T-helper 1 cell treated with Interleukin-12 subunit alpha and Interleukin-12 subunit beta and Interleukin-4 antibody, amounts not matched to agents 30 ng/mL and 1 ng/mL, for 36 hours (primary cell): ENCODE measurements around the gene NUDT3. TPM values are rescaled to one million over a fixed set of nuclear protein-coding genes. Genes with fewer than 3 reads are reported as not detected.
"Not testable (repeated sequence)": the region's sequence is repeated elsewhere in the genome, so short reads cannot be mapped to it uniquely, and the experiment has no call there.

ENCODE experiments used
- intact Hi-C: fragments of 100-400 bp; cut with micrococcal nuclease; formaldehyde crosslinking; loops from one replicate; pipeline ENCODE4 v1.15.1; 2024
- total RNA-seq: library from RNA; stranded (reverse); gene quantifications from 2 replicates; pipeline ENCODE4 v1.2.3, GENCODE V29; 2022

The NUDT3 gene
- total RNA-seq, 1 donor from 2014 or later = 14.1 TPM

- intact Hi-C loops = loop anchor here (2.0 to 5.0 kb wide), 2 partner anchors 263 to 399 kb away; partner anchors contain the start of gene BLTP3A
Observed at GRCh38 chr6:34393191-34393965, 909 bp upstream of the NUDT3 start.

- intact Hi-C loops = loop anchor here (1.0 to 5.0 kb wide), 10 partner anchors 33 to 400 kb away; partner anchors contain the start of genes BLTP3A, HMGA1, SMIM29 and SNRPC
Observed at GRCh38 chr6:34391786-34392496, 528 bp downstream of the NUDT3 start.

DNA sequence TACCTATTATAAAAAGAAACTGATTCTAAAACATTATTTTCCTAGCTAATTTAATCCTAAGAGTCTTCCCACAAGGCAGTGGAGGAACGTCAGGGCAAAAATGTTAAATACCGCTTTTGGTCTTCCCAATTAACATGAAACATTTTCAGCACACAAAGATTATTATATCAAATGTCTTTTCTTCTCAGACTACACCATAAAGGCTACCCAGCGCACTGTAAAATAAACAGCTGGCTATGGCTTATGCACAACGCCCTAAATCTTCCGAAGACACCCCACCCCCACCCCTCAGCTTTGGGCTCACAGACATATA lies 1.0 kb downstream of the NUDT3 start:
- intact Hi-C loops = loop anchor here (5.0 kb wide), 1 partner anchor 401 kb away; the partner anchor contains the start of gene BLTP3A

- intact Hi-C loops = loop anchor here (5.0 kb wide), 1 partner anchor 401 kb away; the partner anchor contains the start of gene BLTP3A
Observed at GRCh38 chr6:34390531-34391472, 1.7 kb downstream of the NUDT3 start.

- intact Hi-C loops = no loop called here
Observed at GRCh38 chr6:34389034-34389433, 3.4 kb downstream of the NUDT3 start.

GRCh38 chr6:34388421-34388820 lies 4.0 kb downstream of the NUDT3 start:
- intact Hi-C loops = no loop called here

DNA sequence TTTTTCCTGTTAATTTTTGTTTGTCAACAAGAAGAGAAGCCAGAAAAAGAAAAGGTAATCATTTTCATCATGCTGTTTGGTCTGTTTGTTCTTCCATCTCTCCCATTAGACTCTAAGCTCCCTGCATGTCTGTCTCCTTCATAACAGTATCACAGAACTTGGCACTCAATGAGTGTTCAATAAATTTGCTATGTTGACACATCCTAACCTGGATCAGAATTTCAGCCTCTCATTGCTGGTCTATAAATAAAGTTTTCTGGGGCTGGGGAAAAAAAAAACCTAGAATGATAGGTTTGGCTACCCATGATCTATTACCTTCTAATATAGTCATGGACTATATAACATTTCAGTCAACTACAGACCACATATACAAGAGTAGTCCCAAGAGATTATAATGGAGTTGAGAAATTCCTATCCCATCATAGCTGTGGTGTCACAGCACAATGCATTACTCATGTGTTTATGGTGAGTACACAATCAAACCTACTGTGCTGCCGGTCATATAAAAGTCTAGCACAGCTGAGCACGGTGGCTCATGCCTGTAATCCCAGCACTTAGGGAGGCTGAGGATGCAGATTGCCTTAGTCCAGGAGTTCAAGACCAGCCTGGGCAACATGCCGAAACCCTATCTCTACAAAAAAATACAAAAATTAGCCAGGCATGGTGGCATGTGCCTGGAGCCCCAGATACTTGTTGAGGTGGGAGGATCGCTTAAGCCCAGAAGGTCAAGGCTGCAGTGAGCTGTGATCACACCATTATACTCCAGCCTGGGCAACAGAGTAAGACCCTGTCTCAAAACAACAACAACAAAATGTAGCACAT lies 5.9 kb downstream of the NUDT3 start:
- intact Hi-C loops = no loop called here

DNA sequence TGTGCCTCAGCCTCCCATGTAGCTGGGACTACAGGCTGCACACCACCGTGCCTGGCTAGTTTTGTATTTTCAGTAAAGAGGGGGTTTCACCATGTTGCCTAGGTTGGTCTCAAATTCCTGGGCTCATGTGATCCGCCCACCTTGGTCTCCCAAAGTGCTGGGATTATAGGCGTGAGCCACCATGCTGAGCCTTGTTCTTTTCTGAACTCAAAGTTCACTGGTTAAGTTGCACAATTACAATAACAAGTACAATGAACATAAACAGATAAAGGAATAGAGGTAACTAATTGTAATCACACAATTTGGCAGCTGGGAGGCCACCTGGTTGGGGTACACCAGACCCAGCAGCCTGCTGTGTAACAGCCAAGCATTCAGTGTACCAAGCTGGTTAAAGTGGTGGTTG lies 6.7 kb downstream of the NUDT3 start:
- intact Hi-C loops = no loop called here

DNA sequence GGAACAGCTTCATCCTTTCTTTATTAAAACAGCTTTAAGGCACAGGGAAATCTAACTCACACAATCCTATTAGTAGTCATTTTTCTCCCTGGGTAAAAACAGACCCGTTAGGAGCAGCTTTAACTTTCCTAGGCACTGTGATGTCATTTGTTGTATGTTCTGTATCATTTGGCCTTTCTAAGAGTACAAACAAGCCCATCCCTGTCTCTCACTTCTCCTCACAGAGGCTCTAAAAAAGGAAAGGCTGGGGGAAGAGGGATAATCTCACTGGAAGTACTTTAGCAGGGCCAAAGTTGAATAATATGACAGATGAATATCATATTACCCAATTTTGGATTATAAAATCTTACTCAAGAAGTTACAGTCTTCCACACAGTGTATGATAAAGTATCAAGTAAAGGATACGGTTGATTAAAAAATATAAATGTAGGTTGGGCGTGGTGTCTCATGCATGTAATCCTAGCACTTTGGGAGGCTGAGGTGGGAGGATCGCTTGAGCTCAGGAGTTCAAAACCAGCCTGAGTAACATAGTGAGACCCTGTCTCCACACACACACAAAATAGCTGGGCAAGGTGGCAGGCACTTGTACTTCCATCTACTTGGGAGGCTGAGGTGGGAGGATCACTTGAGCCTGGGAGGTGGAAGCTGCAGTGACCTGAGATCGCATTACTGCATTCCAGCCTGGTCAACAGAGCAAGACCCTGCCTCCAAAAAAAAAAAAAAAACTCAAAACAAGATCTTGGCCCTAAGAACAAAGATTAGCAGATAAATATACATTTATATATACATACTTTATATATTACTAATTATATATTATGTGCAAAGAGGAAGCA lies 7.9 kb downstream of the NUDT3 start:
- intact Hi-C loops = no loop called here

DNA sequence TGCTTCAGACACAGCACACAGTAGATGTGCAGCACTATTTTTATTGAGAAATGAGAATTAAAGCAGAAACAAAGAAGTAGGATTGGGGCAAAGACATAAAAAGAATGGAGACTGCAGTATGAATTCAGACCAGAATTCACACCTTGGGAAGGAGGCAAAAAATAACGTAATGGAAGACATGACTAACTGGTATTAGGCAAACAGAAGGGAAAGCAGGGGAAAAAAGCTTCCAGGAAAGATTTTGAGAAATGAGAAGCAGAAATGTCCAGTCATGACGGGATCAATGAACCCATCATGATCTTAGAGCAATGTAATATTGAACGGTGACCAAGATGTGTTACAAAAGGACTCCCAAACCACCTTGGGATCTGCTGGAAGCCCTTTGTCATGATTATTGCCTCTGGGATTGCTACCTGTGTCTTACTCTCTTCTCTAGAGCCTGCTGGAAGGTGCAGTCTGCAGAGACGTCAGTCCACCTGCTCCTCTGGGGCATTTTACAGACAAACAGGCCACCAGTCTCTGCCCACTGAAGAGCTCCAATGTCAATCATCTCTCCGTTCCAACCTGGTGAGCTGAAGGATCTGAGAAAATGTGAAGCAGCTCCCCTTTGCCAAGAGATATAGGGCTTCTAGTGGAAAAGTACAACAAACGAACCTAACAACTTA lies 8.7 kb downstream of the NUDT3 start:
- intact Hi-C loops = no loop called here

DNA sequence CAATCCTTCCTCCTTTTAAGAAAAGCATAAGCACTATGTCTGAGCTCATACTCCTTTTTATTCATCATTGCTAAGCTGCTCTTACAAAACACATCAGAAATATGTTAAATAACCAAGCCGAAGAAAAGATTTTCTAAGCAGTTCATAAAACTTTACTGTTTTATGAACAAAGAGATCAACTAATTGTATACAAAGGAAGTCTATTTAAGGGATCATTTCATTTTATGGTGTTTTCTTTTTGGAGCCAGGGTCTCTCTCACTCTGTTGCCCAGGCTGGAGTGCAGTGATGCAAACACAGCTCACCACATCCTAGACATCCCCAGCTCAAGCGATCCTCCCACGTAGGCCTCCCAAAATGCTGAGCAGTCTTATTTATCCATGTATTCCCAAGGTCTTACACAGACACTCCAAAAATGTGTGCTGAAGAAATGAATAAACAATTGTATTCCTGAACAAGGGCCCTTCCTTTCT lies 9.3 kb downstream of the NUDT3 start:
- intact Hi-C loops = no loop called here

GRCh38 chr6:34381081-34381480 lies 11.4 kb downstream of the NUDT3 start:
- intact Hi-C loops = no loop called here

DNA sequence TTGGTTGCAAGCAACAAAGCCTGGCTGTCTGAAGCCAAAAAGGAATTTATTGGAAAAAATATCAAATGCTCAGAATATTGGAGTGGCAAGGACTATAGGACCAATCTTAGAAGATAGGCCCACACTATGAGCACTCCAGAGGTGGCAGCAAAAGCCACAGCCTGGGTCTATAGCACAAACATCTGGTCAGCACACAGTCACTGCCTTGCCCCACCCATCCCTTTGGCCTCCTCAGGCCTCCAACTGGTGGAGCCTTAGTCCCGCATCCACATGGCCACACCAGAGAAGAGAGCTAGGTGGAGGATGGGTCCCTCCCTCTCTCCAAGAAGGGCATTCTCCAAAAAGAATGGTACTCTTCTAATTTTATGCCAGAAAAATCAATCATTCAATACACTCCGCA lies 14.0 kb downstream of the NUDT3 start:
- intact Hi-C loops = no loop called here

DNA sequence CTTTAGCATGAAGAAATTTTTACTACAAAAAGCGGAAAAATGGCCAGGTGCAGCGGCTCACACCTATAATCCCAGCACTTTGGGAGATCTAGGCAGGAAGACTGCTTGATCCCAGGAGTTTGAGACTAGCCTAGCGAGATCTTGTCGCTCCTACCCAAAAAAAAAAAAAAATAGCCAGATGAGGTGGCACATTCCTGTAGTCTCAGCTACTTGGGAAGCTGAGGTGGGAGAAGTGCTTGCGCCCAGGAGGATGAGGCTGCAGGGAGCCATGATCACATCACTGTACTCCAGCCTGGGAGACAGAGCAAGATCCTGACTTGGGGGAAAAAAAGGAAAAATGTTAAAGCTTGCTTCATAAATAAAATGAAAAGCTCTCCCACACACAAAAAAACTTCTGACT lies 14.5 kb downstream of the NUDT3 start:
- intact Hi-C loops = no loop called here

- intact Hi-C loops = not testable (repeated sequence)
Observed at GRCh38 chr6:34377571-34377970, 14.9 kb downstream of the NUDT3 start.

- intact Hi-C loops = no loop called here
Observed at GRCh38 chr6:34375833-34376232, 16.6 kb downstream of the NUDT3 start.

DNA sequence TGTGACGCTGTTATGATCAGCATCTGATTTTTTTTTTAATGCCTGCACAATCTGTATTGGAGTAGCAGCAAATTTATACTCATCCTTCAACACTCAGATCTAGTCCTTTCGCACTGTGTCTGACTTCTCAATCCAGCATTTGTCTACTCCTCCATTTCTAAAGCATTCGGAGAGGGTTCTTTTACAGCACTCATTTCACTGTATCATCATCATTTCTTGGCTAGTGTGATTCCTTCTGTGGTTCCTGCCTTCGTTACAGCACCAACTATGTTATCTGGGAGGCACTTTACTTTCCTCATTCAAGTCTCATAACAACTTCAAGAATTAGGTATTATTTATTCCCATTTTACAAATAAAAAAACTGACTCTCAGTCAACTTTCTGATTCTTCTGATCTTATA lies 18.0 kb downstream of the NUDT3 start:
- intact Hi-C loops = no loop called here

DNA sequence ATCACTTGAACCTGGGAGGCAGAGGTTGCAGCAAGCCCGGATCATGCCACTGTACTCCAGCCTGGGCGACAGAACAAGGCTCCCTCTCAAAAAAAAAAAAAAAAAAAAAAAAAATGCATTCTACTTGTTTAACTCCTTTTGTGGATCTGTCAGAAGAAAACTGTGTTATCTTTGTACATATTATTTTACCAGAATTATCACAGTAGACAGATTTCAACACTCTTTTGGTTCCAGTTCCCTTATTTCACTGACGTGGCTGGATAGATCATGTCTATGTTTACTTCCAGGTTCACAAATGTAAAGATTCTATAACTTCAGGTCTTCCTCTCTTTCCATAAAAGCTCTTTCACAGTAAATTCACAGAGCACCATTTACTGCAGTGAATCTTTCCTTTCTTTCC lies 18.4 kb downstream of the NUDT3 start:
- intact Hi-C loops = no loop called here

GRCh38 chr6:34373511-34373910 lies 19.0 kb downstream of the NUDT3 start:
- intact Hi-C loops = no loop called here
